Suprapubic skin (tissue), 3 donors: ENCODE data around the gene IL1RL2.

ENCODE experiments used
- CTCF ChIP-seq, 2 donors: fragments of 200-600 bp in 1 of 2; fragments of 450-650 bp in 1 of 2; sonication (generic) in 1 of 2; IDR thresholded peaks; one replicate each; pipeline ENCODE4 v1.5.1; 2016 to 2019; ENCODE audit warnings: antibody characterized with exemption in 2 of 2, mild to moderate bottlenecking in 1 of 2, moderate library complexity in 1 of 2
- POLR2A ChIP-seq, 2 donors: fragments of 450-650 bp; IDR thresholded peaks; one replicate each; pipeline ENCODE4 v1.6.1; 2017; ENCODE audit warnings: antibody characterized with exemption in 2 of 2, mild to moderate bottlenecking in 2 of 2, moderate library complexity in 2 of 2

DNA sequence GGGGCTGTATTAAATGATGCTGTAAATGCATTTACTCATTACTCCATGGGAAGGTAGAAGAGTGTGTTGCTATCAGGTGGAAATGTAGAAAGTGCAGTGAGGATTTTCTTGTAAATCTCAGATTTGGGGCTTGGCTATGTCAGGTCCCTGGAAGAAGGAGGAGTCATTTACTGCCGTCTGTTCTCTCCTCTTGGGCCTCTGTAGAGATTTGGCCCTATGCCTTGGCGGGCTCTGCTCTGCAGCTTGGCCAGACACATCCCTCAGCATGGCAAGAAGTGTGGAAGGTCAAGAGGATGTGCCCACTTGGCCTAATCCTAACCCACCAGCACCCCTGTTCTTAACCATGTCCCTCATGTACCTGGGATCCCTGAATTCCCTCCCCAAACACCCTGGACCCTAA is 37.6 kb upstream of the IL1RL2 start:
- no peak for TF ChIP-seq CTCF (IDR thresholded peaks at IDR 0.05)
- TF ChIP-seq POLR2A (IDR thresholded peaks at IDR 0.05): no peak
